MG63 (cell line): ENCODE measurements around the gene UBR7. TPM values are rescaled to one million over a fixed set of nuclear protein-coding genes. Genes with fewer than 3 reads are reported as not detected.

Source experiments
- DNase-seq: peaks from one replicate; pipeline ENCODE4 v3.0.0-alpha.2; 2020
- H3K27me3 ChIP-seq: fragments of 250-450 bp; sonication (Bioruptor Pico); 2 replicates; pipeline ENCODE4 v1.5.1; 2020; ENCODE audit warnings: mild to moderate bottlenecking, moderate library complexity
- H3K36me3 ChIP-seq: fragments of 250-450 bp; sonication (Bioruptor Pico); 2 replicates; pipeline ENCODE4 v1.5.1; 2020; ENCODE audit warnings: mild to moderate bottlenecking, moderate library complexity
- H3K4me3 ChIP-seq: fragments of 250-450 bp; sonication (Bioruptor Pico); 2 replicates; pipeline ENCODE4 v1.5.1; 2020; ENCODE audit warnings: mild to moderate bottlenecking, moderate library complexity
- H3K9me3 ChIP-seq: fragments of 250-450 bp; sonication (Bioruptor Pico); 2 replicates; pipeline ENCODE4 v1.5.1; 2020; ENCODE audit warnings: mild to moderate bottlenecking, moderate library complexity
- total RNA-seq: library from RNA; depleted of rRNA; stranded (reverse); fragments of >200 nt; shearing (Covaris generic); gene quantifications from 2 replicates; pipeline ENCODE4 v1.2.3, GENCODE V29; 2014; ENCODE audit warnings: low replicate concordance; rRNA removed

The UBR7 gene
- total RNA-seq, 1 experiment from 2014 or later: 18.5 TPM

DNA sequence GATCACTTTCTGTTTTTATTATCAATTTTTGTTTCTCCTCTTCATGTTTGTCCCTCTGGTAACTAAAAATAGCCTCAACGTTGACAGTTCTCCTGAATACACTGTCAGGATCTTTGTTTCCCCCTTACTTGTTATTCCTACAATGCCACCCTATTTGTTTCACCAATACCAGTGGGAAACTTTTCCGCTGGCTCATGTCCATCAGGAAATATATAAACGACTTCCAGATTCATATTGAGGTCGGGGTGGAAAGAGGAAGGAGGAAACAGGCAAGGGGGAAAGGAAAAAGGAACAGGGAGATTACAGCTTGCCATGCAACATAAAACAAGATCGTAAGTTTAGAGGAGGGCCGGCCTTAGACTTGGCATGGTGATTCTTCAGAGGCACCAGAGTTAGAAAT lies 64.1 kb downstream of the UBR7 start:
- no peaks in the 10 kb centered on the region for H3K36me3 ChIP-seq
- no peaks in the 10 kb centered on the region for H3K27me3 ChIP-seq
- no peak overlapping the region for H3K4me3 ChIP-seq
- DNase-seq: no peak
- no peaks in the 10 kb centered on the region for H3K9me3 ChIP-seq

DNA sequence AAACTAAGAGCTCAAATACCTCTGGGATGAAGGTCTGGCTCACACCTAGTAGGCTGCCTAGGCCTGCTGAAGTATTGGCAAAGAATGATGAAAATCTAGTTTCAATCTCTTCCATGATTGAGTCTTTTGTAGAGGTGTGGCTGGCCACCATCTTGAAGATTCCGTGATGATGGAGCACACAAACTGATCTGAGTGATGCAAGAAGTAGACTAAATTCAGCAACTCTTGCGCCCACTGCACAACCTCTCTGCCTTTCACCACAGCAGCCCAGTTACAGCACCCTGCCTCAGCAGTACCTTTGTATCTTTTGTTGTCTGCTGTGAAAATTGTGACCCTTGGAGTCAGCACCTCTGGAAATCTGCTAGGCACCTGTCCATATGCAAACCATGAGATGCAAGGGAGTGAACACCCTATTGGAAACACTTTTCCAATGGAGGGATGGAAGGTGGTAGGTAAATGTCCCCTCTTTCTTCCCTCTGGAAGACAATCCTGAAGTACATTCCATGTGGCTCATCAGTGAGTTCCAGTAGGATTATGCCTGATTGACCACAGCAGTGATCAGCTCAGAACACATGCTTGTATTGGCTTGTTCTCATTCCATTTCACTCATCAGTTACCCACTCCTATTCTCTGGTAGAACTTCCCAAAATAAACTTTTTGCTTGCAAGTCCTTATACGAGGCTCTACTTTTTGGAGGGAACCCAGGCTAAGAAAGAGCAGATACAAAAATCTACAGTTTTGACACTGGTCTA lies 67.2 kb downstream of the UBR7 start:
- Histone ChIP-seq H3K36me3 (no peaks in the 10 kb centered on the region), H3K27me3 (no peaks in the 10 kb centered on the region), H3K9me3 (no peaks in the 10 kb centered on the region), H3K4me3 (no peak overlapping the region)
- no peak for DNase-seq

DNA sequence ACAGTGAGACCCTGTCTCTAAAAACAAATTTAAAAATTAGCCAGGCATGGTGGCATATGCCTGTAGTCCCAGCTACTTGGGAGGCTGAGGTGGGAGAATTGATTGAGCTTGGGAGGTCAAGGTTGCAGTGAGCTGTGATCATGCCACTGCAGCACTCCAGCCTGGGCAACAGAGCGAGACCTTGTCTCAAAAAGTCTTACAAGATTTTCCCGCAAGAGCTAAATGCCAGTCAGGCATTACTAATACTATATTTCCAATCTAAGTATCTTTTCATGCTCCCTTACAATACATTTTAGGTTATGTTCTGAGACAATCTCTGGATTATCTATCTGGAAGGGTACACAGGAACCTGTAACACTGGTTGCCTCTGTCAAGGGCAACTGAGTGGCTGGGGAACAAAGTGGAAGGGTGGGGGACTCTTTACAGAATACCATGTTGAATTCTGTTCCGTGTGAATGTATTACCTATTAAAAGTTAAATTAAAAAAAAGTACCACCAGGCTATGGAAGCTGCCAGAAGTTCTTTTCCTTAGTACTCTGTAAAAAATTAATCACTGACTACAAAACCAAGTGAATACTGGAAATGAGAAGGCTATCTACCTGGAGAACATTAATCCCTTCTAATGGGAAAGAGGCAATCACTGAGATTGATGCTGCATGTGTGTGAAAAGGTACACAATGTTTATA lies 69.1 kb downstream of the UBR7 start:
- Histone ChIP-seq H3K36me3 (no peaks in the 10 kb centered on the region), H3K9me3 (no peaks in the 10 kb centered on the region), H3K27me3 (no peaks in the 10 kb centered on the region), H3K4me3 (no peak overlapping the region)
- no peak for DNase-seq

Other genes starting within 250 kb of the UBR7 start
- gene ITPK1, start 91.3 kb upstream of the UBR7 start, total RNA-seq: 37.7 and 39.9 TPM in 2 replicates
- gene MOAP1, start 22.4 kb upstream of the UBR7 start, total RNA-seq: 8.5 and 13.3 TPM in 2 replicates
- 4.4 and 7.0 TPM in 2 replicates for gene LYSET, start 21.9 kb upstream of the UBR7 start, total RNA-seq
- 3.8 and 6.0 TPM in 2 replicates for gene GON7, start 191 bp upstream of the UBR7 start, total RNA-seq
- 4.8 and 8.6 TPM in 2 replicates for gene BTBD7, start 125.8 kb downstream of the UBR7 start, total RNA-seq
- not detected in 2 replicates for gene COX8C, start 139.9 kb downstream of the UBR7 start, total RNA-seq
- not detected in 2 replicates for gene UNC79, start 223.7 kb downstream of the UBR7 start, total RNA-seq